Left lung (tissue), 10 donors: Measurements from ENCODE around the gene OPN4. TPM values are rescaled to one million over a fixed set of nuclear protein-coding genes. Genes with fewer than 3 reads are reported as not detected.
"Not testable (repeated sequence)": the region's sequence is repeated elsewhere in the genome, so short reads cannot be mapped to it uniquely, and the experiment has no call there.

ENCODE experiments used
- ATAC-seq: fragments of 200-7000 bp; cut with Tn5 transposase; one replicate; pipeline ENCODE4 v1.9.1; 2020; ENCODE audit warnings: moderate library complexity
- DNase-seq, 4 donors: peaks; one replicate each; pipeline ENCODE4 v3.0.0-alpha.2; 2013 to 2020
- H3K27ac ChIP-seq, 2 donors: fragments of 200-600 bp; sonication (generic) in 1 of 2; one replicate each; pipeline versions ENCODE4 v1.5.0 to v1.8.0; 2020 to 2021
- H3K27me3 ChIP-seq, 2 donors: fragments of 200-600 bp; sonication (generic) in 1 of 2; one replicate each; pipeline versions ENCODE4 v1.5.0 to v1.8.0; 2020 to 2021
- H3K36me3 ChIP-seq, 2 donors: fragments of 200-600 bp; sonication (generic) in 1 of 2; one replicate each; pipeline versions ENCODE4 v1.5.0 to v1.8.0; 2020 to 2021
- H3K4me1 ChIP-seq, 2 donors: fragments of 200-600 bp; one replicate each; pipeline ENCODE4 v1.8.0; 2021
- H3K4me3 ChIP-seq, 2 donors: fragments of 200-600 bp; sonication (generic) in 1 of 2; one replicate each; pipeline versions ENCODE4 v1.5.0 to v1.8.0; 2020 to 2021; ENCODE audit warnings: mild to moderate bottlenecking in 1 of 2
- H3K9me3 ChIP-seq, 2 donors: fragments of 200-600 bp; sonication (generic) in 1 of 2; one replicate each; pipeline versions ENCODE4 v1.5.0 to v1.8.0; 2020 to 2021
- CTCF ChIP-seq, 2 donors: fragments of 200-600 bp; sonication (generic) in 1 of 2; IDR thresholded peaks; one replicate each; pipeline versions ENCODE4 v1.5.0 to v1.8.0; 2021; ENCODE audit warnings: antibody characterized with exemption in 2 of 2
- intact Hi-C, 2 donors: fragments of 100-400 bp; cut with DNase I; formaldehyde crosslinking; loops; one replicate each; pipeline versions ENCODE4 v1.11.2 to v1.14.2; 2022
- polyA plus RNA-seq, 6 donors: library from polyadenylated mRNA; unstranded; fragments of 120-200 nt; gene quantifications; one replicate each; pipeline ENCODE4 v1.2.1, GENCODE V29; 2013; ENCODE audit not compliant: insufficient read length in 6 of 6
- total RNA-seq, 2 donors: library from RNA; stranded (reverse); fragmentation: NEBNext Ultra II Directional; extraction: Animal tissue kit (Norgen Biotek cat#: 25700); gene quantifications; one replicate each; pipeline ENCODE4 v1.2.1, GENCODE V29; 2021
- donor health status: DM: no; HTN: yes; CAD: no.
- donor health status: DM: no; HTN: no; CAD: no.

Gene OPN4
- total and polyA plus RNA-seq, 8 donors: not detected

GRCh38 chr10:86613096-86613495 is 41.3 kb upstream of the OPN4 start:
- Histone ChIP-seq H3K9me3 (no peaks in the 10 kb centered on the region), H3K27ac (no peak overlapping the region), H3K36me3 (no peaks in the 10 kb centered on the region), H3K27me3 (peaks cover 0 to 5% of the 10 kb centered on the region in 2 donors), H3K4me1 (no peaks in the 10 kb centered on the region), H3K4me3 (no peak overlapping the region)
- TF ChIP-seq CTCF (IDR thresholded peaks at IDR 0.05): no peak
- ATAC-seq: no peak
- DNase-seq: no peak
- intact Hi-C loops: no loop called here

GRCh38 chr10:86613905-86614304 is 40.4 kb upstream of the OPN4 start:
- H3K36me3 ChIP-seq: no peaks in the 10 kb centered on the region
- no peak overlapping the region for H3K27ac ChIP-seq
- DNase-seq (no peak), ATAC-seq (no peak)
- H3K4me3 ChIP-seq: no peak overlapping the region
- intact Hi-C loops: no loop called here
- peaks cover 0 to 5% of the 10 kb centered on the region in 2 donors for H3K27me3 ChIP-seq
- H3K9me3 ChIP-seq: no peaks in the 10 kb centered on the region
- H3K4me1 ChIP-seq: no peaks in the 10 kb centered on the region
- no peak for TF ChIP-seq CTCF (IDR thresholded peaks at IDR 0.05)

GRCh38 chr10:86614853-86615252 is 39.5 kb upstream of the OPN4 start:
- Histone ChIP-seq H3K4me1 (no peaks in the 10 kb centered on the region), H3K27me3 (peaks cover 0 to 5% of the 10 kb centered on the region in 2 donors), H3K9me3 (no peaks in the 10 kb centered on the region), H3K27ac (no peak overlapping the region), H3K4me3 (no peak overlapping the region), H3K36me3 (no peaks in the 10 kb centered on the region)
- intact Hi-C loops: no loop called here
- no peak for TF ChIP-seq CTCF (IDR thresholded peaks at IDR 0.05)
- no peak for ATAC-seq
- DNase-seq: no peak

GRCh38 chr10:86617278-86617677 is 37.1 kb upstream of the OPN4 start:
- ATAC-seq, H3K27ac ChIP-seq, H3K4me1 ChIP-seq, H3K36me3 ChIP-seq, intact Hi-C loops, H3K9me3 ChIP-seq, H3K4me3 ChIP-seq, H3K27me3 ChIP-seq, DNase-seq: not testable (repeated sequence)

GRCh38 chr10:86628311-86628710 is 26.0 kb upstream of the OPN4 start:
- no peak for TF ChIP-seq CTCF (IDR thresholded peaks at IDR 0.05)
- Histone ChIP-seq H3K4me1 (no peaks in the 10 kb centered on the region), H3K36me3 (no peaks in the 10 kb centered on the region), H3K4me3 (no peak overlapping the region), H3K27me3 (peaks cover 15 to 38% of the 10 kb centered on the region in 2 donors), H3K27ac (no peak overlapping the region), H3K9me3 (no peaks in the 10 kb centered on the region)
- ATAC-seq (no peak), DNase-seq (no peak)
- intact Hi-C loops: no loop called here

GRCh38 chr10:86630079-86630478 is 24.3 kb upstream of the OPN4 start:
- Histone ChIP-seq H3K4me1 (no peaks in the 10 kb centered on the region), H3K27ac (no peak overlapping the region), H3K36me3 (no peaks in the 10 kb centered on the region), H3K9me3 (no peaks in the 10 kb centered on the region), H3K4me3 (no peak overlapping the region), H3K27me3 (peaks cover 15 to 56% of the 10 kb centered on the region in 2 donors)
- ATAC-seq: peak; percentile 65
- intact Hi-C loops: no loop called here
- TF ChIP-seq CTCF (IDR thresholded peaks at IDR 0.05): no peak
- peak in 1 of 4 donors; percentile 42 for DNase-seq
